K562 (cell line): Measurements from ENCODE around the gene TNFSF13B. TPM values are rescaled to one million over a fixed set of nuclear protein-coding genes. Genes with fewer than 3 reads are reported as not detected.
A peak's percentile ranks its signal among the peaks of the same experiment; 100 is the strongest.

Experiments used
- ATAC-seq: fragments of 200-7000 bp; cut with Tn5 transposase; 3 replicates; pipeline ENCODE4 v1.9.1; 2020; ENCODE audit warnings: moderate library complexity
- BruUV-seq: library from RNA; stranded (reverse); fragments of 400-500 nt; replicated peaks from 2 replicates; lab custom pipeline; 2021; lab: Mats Ljungman, UMichigan
- CTCF ChIA-PET: fragments of 300-600 bp; formaldehyde crosslinking; extraction: SDS; loops from one replicate; lab custom pipeline; 2021; ENCODE audit warnings: low intra/inter-chr PET ratio; lab: Yijun Ruan, JAX
- POLR2A ChIA-PET: fragments of 300-600, 350-650 bp; sonication (Branson Sonifier 250); formaldehyde crosslinking; extraction: SDS; loops from one replicate; lab custom pipeline; 2021; ENCODE audit warnings: antibody characterized with exemption, inconsistent platforms; lab: Yijun Ruan, JAX
- DNase-seq, 4 experiments: peaks; one replicate each; pipeline versions ENCODE4 v3.0.0 to v3.0.0-alpha.2; 2011 to 2018; ENCODE audit warnings: low spot score in 3 of 4, mixed read lengths in 3 of 4; ENCODE audit errors: extremely low read depth in 1 of 4
- FAIRE-seq: peaks from 2 replicates; lab custom pipeline; 2011; peaks lifted over from hg19 to GRCh38; lab: Jason Lieb, UNC
- H2AFZ ChIP-seq: 2 replicates; pipeline ENCODE4 v1.6.0; 2011; ENCODE audit warnings: low read depth, low read length, control low read depth, inconsistent platforms
- H3K27ac ChIP-seq: fragments of 200-600 bp; 3 replicates; pipeline ENCODE4 v1.8.0; 2011; ENCODE audit warnings: low read depth, mild to moderate bottlenecking, control low read depth, inconsistent platforms, low read length, moderate library complexity, mixed read lengths; ENCODE audit errors: extremely low read depth
- H3K27me3 ChIP-seq, 2 experiments: fragments of 300-600 bp in 1 of 2; 2 replicates in 1 of 2; 3 replicates in 1 of 2; pipeline versions ENCODE4 v1.6.0 to v1.8.0; 2011; ENCODE audit warnings: inconsistent platforms in 2 of 2, low read length in 2 of 2, mild to moderate bottlenecking in 1 of 2, mixed read lengths in 1 of 2, moderate library complexity in 1 of 2; ENCODE audit not compliant: control insufficient read depth in 2 of 2, insufficient read depth in 2 of 2
- H3K36me3 ChIP-seq: fragments of 300-600 bp; 3 replicates; pipeline ENCODE4 v1.8.0; 2011; ENCODE audit warnings: mild to moderate bottlenecking, low read length, inconsistent platforms; ENCODE audit not compliant: control insufficient read depth, insufficient read depth
- H3K4me1 ChIP-seq, 2 experiments: fragments of 200-600 bp in 1 of 2; replicated peaks in 1 of 2; 2 replicates in 1 of 2; 3 replicates in 1 of 2; pipeline versions ENCODE4 v1.5.1 to v1.8.0; 2011; ENCODE audit warnings: inconsistent platforms in 2 of 2, low read length in 2 of 2, mild to moderate bottlenecking in 1 of 2, mixed read lengths in 1 of 2, moderate library complexity in 1 of 2; ENCODE audit not compliant: control insufficient read depth in 2 of 2, insufficient read depth in 2 of 2
- H3K4me2 ChIP-seq: 2 replicates; pipeline ENCODE4 v1.6.1; 2011; ENCODE audit warnings: low read length, control low read depth, inconsistent platforms, mixed read lengths; ENCODE audit not compliant: insufficient read depth
- H3K4me3 ChIP-seq: fragments of 200-600 bp; sonication (generic), shearing (Covaris generic); 2 replicates; pipeline ENCODE4 v1.5.1; 2016; ENCODE audit warnings: control low read depth, inconsistent platforms
- H3K79me2 ChIP-seq: fragments of 200-600 bp; 3 replicates; pipeline ENCODE4 v1.8.0; 2011; ENCODE audit warnings: low read length, inconsistent platforms; ENCODE audit not compliant: control insufficient read depth, insufficient read depth
- H3K9ac ChIP-seq, 2 experiments: 2 replicates each; pipeline versions ENCODE4 v1.6.0 to v1.6.1; 2011; ENCODE audit warnings: low read depth in 2 of 2, low read length in 2 of 2, control low read depth in 1 of 2, inconsistent platforms in 1 of 2, mild to moderate bottlenecking in 1 of 2, mixed read lengths in 1 of 2; ENCODE audit not compliant: insufficient read depth in 1 of 2
- H3K9me1 ChIP-seq: one replicate; pipeline ENCODE4 v1.6.0; 2011; ENCODE audit warnings: inconsistent platforms, mild to moderate bottlenecking, low read length, moderate library complexity; ENCODE audit not compliant: control insufficient read depth, insufficient read depth
- H3K9me3 ChIP-seq: replicated peaks from 2 replicates; pipeline ENCODE4 v1.5.1; 2011; ENCODE audit warnings: low read depth, low read length, inconsistent platforms; ENCODE audit not compliant: control insufficient read depth, insufficient read depth
- H4K20me1 ChIP-seq: replicated peaks from 2 replicates; pipeline ENCODE4 v1.6.1; 2011; ENCODE audit warnings: low read length, inconsistent platforms, mixed read lengths; ENCODE audit not compliant: control insufficient read depth, insufficient read depth
- CHD2 ChIP-seq: IDR thresholded peaks from 2 replicates; pipeline ENCODE4 v1.6.1; 2011; ENCODE audit warnings: low read depth, low read length
- FOXK1 ChIP-seq: sonication (generic); formaldehyde crosslinking; IDR thresholded peaks from 2 replicates; pipeline ENCODE4 v1.8.0; 2022; ENCODE audit warnings: missing genetic modification reagents, mild to moderate bottlenecking, borderline replicate concordance
- FOXM1 ChIP-seq, 2 experiments: fragments of 450-650 bp in 1 of 2; sonication (generic) in 1 of 2; formaldehyde crosslinking in 1 of 2; IDR thresholded peaks; 2 replicates each; pipeline versions ENCODE4 v1.6.1 to v1.9.0; 2017 to 2022; ENCODE audit warnings: low read depth in 2 of 2, mild to moderate bottlenecking in 2 of 2, missing genetic modification reagents in 1 of 2, moderate library complexity in 1 of 2
- HDGF ChIP-seq: fragments of 450-650 bp; IDR thresholded peaks from 2 replicates; pipeline ENCODE4 v1.6.1; 2016
- JUN ChIP-seq, 2 experiments: sonication (generic) in 1 of 2; formaldehyde crosslinking in 1 of 2; IDR thresholded peaks; 2 replicates each; pipeline versions ENCODE4 v1.6.1 to v1.8.0; 2012 to 2022; ENCODE audit warnings: borderline replicate concordance in 2 of 2, mild to moderate bottlenecking in 2 of 2, improper control_type of control experiment in 1 of 2, low read depth in 1 of 2, low read length in 1 of 2, missing genetic modification reagents in 1 of 2
- KDM5B ChIP-seq: fragments of 200-600 bp; sonication (generic); IDR thresholded peaks from 2 replicates; pipeline ENCODE4 v1.6.1; 2012; ENCODE audit warnings: low read depth, mild to moderate bottlenecking, moderate library complexity, low read length, control low read depth, inconsistent platforms; ENCODE audit not compliant: insufficient replicate concordance
- RAD21 ChIP-seq, 2 experiments: fragments of 250-450 bp in 1 of 2; fragments of 450-650 bp in 1 of 2; sonication (Bioruptor Pico) in 1 of 2; formaldehyde crosslinking in 1 of 2; IDR thresholded peaks in 1 of 2; conservative IDR thresholded peaks in 1 of 2; 2 replicates each; pipeline versions ENCODE4 v1.4.0 to v1.8.0; 2020 to 2022; ENCODE audit warnings: mild to moderate bottlenecking in 2 of 2, moderate library complexity in 1 of 2
- RBM15 ChIP-seq: fragments of 200-400 bp; formaldehyde crosslinking; IDR thresholded peaks from 2 replicates; pipeline ENCODE4 v1.6.1; 2018; ENCODE audit warnings: mild to moderate bottlenecking, low read length, moderate library complexity; ENCODE audit not compliant: insufficient read depth
- WGBS: fragments of 100-300 bp; shearing (Covaris generic); methylation state at CpG from one replicate; pipeline ENCODE4 v1.1.6; 2016; ENCODE audit warnings: low coverage, mixed read lengths; ENCODE audit not compliant: insufficient coverage; ENCODE audit errors: missing lambda C conversion rate; 5-methylcytosine and 5-hydroxymethylcytosine counted together
- in situ Hi-C: fragments of 300-500 bp; cut with MboI; formaldehyde crosslinking; loops from 4 replicates; pipeline ENCODE4 v1.15.0; 2018; ENCODE audit warnings: inconsistent platforms, mixed read lengths
- intact Hi-C: fragments of 100-400 bp; cut with micrococcal nuclease; formaldehyde crosslinking; loops from 2 replicates; pipeline ENCODE4 v1.14.2; 2022
- polyA plus RNA-seq, 8 experiments: library from polyadenylated mRNA; depleted of rRNA in 4 of 8; stranded (reverse) in 5 of 8; unstranded in 3 of 8; fragments of >200 nt; fragmentation: Nextera tagmentation in 2 of 8; fragmentation: Illumina TruSeq in 1 of 8; extraction: Ambion mirVana in 2 of 8; extraction: Trizol in 1 of 8; gene quantifications; 2 replicates each; pipeline versions ENCODE4 v1.2.1 to v1.2.3, GENCODE V29; 2011 to 2014; ENCODE audit warnings: inconsistent platforms in 1 of 8, missing spikeins in 1 of 8
- total RNA-seq, 7 experiments: library from RNA; depleted of rRNA in 6 of 7; stranded (reverse); fragments of >200 nt in 6 of 7; fragmentation: Illumina TruSeq in 2 of 7; extraction: Trizol in 2 of 7; gene quantifications; 2 replicates each; pipeline versions ENCODE4 v1.2.1 to v1.2.3, GENCODE V29; 2011 to 2021; ENCODE audit warnings: low replicate concordance in 1 of 7
- TF ChIP-seq, protein P1 (sequence below), 3 experiments: fragments of 200-800 bp in 1 of 3; fragments of 250-450 bp in 1 of 3; fragments of 450-650 bp in 1 of 3; sonication (Bioruptor Pico) in 1 of 3; sonication (Bioruptor generic) in 1 of 3; formaldehyde crosslinking in 1 of 3; IDR thresholded peaks; 2 replicates each; pipeline versions ENCODE4 v1.6.1 to v1.8.0; 2016 to 2022; ENCODE audit warnings: mild to moderate bottlenecking in 2 of 3, missing genetic modification characterization in 2 of 3, missing compliant biosample characterization in 1 of 3, moderate library complexity in 1 of 3
- TF ChIP-seq, protein P2 (sequence below): IDR thresholded peaks from 2 replicates; pipeline ENCODE4 v1.6.1; 2011; ENCODE audit warnings: borderline replicate concordance, low read depth, mild to moderate bottlenecking, moderate library complexity, low read length; ENCODE audit not compliant: insufficient read depth, poor library complexity, severe bottlenecking

TNFSF13B gene
- total and polyA plus RNA-seq, 9 of the 15 experiments (the other 6 are each of a cell fraction or from before 2014, with no cell fraction given) = 1.1 to 2.1 (median 1.5) TPM

DNA sequence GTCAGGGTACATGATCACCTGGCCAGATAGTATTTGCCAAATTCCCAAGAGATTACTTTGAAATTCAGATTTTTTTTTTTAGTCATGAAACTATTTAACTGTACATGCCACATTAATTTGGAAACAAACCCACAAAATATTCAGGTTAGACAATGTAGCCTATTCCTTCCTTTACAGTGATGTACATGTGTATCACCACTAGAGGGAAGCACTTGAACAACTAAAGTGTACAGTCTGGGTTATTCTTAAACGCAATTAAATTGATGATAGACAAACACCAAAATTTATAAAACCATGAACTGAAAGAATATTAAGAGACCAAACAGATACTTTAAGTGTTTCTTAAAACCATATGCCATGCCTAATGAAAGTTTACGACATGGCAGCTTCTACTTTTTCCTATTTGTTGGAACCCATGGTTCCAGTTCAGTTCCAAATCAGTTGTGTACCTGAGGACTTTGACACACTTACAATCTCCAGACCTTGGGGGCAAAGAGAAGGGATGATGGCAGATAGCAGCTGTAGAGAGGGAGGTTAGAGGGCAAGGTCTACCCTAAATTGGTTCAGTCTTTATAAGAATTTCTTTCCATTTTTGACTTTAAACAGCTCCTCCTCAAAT lies 52.8 kb downstream of the TNFSF13B start (continued):
- TF ChIP-seq RAD21 (CRISPR knock-in tag; conservative IDR thresholded peaks at IDR 0.05 in 1 of 2, IDR thresholded peaks at IDR 0.05 in 1 of 2) = peak; percentile 71 to 79
- TF ChIP-seq, all 486 proteins: peak for 5

DNA sequence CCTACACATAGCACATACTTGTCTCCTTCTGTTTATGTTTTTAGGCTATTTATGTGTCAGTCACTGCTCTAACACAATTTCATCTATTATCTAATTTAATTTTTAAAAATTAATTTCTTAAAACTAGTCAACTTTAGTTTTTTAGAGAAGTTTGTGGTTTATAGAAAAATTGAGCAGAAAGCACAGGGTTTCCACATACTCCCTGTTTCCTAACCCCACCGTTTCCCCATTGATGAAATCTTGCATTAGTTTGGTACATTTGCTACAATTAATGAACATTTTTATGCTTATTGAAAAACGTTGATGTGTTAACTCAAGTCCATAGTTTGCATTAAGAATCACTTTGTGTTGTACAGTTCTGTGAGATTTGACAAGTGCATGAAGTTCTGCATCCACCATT lies 53.5 kb downstream of the TNFSF13B start:
- BruUV-seq = no TSS peak
- no peak for DNase-seq
- FAIRE-seq = no peak
- H3K27me3 ChIP-seq = no peaks in the 10 kb centered on the region
- intact Hi-C loops (loop anchor here (5.0 kb wide), 2 partner anchors 96 to 184 kb away; no protein-coding TSS in a partner anchor), in situ Hi-C loops (no loop called here)
- 5% methylated on average over 2 of the region's 2 CpGs for WGBS
- ATAC-seq = no peak
- no peak overlapping the region for H2AFZ ChIP-seq
- no peak overlapping the region for H3K4me2 ChIP-seq
- no peaks in the 10 kb centered on the region for H3K4me1 ChIP-seq
- no peak overlapping the region for H3K4me3 ChIP-seq
- POLR2A ChIA-PET = no interaction called here
- no peak overlapping the region for H3K9ac ChIP-seq
- CTCF ChIA-PET = interaction anchor here (0.6 to 2.1 kb wide), 3 partner anchors 28 to 572 kb away, joined by 3 to 7 read pairs (median 3); no protein-coding TSS in a partner anchor
- no peaks in the 10 kb centered on the region for H4K20me1 ChIP-seq
- no peaks in the 10 kb centered on the region for H3K9me3 ChIP-seq
- H3K79me2 ChIP-seq = no peaks in the 10 kb centered on the region
- no peak overlapping the region for H3K27ac ChIP-seq
- no peaks in the 10 kb centered on the region for H3K36me3 ChIP-seq
- H3K9me1 ChIP-seq = no peaks in the 10 kb centered on the region
- no peak for TF ChIP-seq RBM15
- TF ChIP-seq HDGF = no peak
- no peak for TF ChIP-seq JUN (IDR thresholded peaks at IDR 0.05; ENCODE audit: borderline replicate concordance, low read depth, low read length)
- no peak for TF ChIP-seq JUN (CRISPR knock-in tag; IDR thresholded peaks at IDR 0.05; ENCODE audit: borderline replicate concordance)
- no peak for TF ChIP-seq CHD2
- TF ChIP-seq, protein P1, sequence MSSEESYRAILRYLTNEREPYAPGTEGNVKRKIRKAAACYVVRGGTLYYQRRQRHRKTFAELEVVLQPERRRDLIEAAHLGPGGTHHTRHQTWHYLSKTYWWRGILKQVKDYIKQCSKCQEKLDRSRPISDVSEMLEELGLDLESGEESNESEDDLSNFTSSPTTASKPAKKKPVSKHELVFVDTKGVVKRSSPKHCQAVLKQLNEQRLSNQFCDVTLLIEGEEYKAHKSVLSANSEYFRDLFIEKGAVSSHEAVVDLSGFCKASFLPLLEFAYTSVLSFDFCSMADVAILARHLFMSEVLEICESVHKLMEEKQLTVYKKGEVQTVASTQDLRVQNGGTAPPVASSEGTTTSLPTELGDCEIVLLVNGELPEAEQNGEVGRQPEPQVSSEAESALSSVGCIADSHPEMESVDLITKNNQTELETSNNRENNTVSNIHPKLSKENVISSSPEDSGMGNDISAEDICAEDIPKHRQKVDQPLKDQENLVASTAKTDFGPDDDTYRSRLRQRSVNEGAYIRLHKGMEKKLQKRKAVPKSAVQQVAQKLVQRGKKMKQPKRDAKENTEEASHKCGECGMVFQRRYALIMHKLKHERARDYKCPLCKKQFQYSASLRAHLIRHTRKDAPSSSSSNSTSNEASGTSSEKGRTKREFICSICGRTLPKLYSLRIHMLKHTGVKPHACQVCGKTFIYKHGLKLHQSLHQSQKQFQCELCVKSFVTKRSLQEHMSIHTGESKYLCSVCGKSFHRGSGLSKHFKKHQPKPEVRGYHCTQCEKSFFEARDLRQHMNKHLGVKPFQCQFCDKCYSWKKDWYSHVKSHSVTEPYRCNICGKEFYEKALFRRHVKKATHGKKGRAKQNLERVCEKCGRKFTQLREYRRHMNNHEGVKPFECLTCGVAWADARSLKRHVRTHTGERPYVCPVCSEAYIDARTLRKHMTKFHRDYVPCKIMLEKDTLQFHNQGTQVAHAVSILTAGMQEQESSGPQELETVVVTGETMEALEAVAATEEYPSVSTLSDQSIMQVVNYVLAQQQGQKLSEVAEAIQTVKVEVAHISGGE (CRISPR knock-in tag; IDR thresholded peaks at IDR 0.05) = no peak
- TF ChIP-seq, protein P2, sequence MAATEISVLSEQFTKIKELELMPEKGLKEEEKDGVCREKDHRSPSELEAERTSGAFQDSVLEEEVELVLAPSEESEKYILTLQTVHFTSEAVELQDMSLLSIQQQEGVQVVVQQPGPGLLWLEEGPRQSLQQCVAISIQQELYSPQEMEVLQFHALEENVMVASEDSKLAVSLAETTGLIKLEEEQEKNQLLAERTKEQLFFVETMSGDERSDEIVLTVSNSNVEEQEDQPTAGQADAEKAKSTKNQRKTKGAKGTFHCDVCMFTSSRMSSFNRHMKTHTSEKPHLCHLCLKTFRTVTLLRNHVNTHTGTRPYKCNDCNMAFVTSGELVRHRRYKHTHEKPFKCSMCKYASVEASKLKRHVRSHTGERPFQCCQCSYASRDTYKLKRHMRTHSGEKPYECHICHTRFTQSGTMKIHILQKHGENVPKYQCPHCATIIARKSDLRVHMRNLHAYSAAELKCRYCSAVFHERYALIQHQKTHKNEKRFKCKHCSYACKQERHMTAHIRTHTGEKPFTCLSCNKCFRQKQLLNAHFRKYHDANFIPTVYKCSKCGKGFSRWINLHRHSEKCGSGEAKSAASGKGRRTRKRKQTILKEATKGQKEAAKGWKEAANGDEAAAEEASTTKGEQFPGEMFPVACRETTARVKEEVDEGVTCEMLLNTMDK = no peak
- TF ChIP-seq FOXM1 (IDR thresholded peaks at IDR 0.05; ENCODE audit: low read depth) = no peak
- TF ChIP-seq FOXM1 (CRISPR knock-in tag; IDR thresholded peaks at IDR 0.05; ENCODE audit: low read depth) = no peak
- no peak for TF ChIP-seq KDM5B
- TF ChIP-seq FOXK1 (CRISPR knock-in tag) = no peak
